Activated CD8-positive, alpha-beta memory T cell treated with anti-CD3 and anti-CD28 coated beads, Interleukin-2, amount 50 U/mL, for 4 hours (primary cell): ENCODE data around the gene VPS25.
"Not testable (repeated sequence)": the region's sequence is repeated elsewhere in the genome, so short reads cannot be mapped to it uniquely, and the experiment has no call there.

Experiments used
- DNase-seq: peaks from one replicate; pipeline ENCODE4 v3.0.0-alpha.2; 2020

VPS25 gene

DNA sequence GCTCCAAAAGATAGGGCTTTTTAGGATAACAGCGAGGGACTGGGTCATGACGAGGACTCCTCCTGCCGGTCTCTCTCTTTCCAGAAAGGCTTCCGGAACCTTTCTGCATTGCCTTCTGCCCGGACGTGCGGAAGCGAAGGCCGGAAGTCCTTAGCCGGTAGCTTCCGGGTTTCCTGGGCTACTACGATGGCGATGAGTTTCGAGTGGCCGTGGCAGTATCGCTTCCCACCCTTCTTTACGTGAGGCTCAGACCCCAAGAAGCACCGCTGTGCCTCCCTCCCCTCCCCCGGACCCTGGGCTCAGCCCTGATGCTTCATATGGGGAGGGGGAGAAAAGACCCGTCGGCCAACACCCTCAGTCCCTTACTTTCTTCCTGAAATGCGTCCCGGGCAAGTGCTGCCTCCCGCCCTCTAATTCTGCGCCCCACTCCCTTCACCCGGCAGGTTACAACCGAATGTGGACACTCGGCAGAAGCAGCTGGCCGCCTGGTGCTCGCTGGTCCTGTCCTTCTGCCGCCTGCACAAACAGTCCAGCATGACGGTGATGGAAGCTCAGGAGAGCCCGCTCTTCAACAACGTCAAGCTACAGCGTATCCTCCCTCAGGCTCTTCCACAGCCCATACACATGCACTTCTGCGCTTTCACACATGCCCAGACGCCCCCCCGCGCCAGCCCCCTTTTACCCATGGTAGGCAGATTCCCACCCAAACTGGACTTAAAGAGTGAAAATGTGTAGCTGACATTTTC lies at the start of gene VPS25:
Gene VPS25 (plus strand): TSS at position 160 of the 746 bp plus-strand sequence. CDS start 27 bp downstream, at position 187.
- DNase-seq, result peak; percentile 71

DNA sequence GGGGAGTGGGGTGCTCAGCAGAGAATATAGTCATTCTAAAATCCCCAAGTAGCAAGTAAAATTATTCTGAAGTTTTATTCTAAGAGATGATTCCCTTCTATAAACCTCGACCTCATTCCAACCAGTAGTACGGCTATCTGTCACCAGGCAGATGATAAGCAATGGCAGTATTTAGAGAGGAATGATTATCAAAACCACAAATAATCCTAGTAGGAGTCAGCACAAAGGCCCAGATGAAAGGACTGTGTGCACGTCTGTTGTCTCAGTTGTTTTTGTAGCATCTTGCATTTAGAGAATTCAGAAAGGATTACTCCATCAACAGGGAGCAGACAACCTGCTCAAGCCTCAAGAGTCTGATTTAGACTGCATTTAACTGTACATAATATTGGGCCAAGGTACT lies 49.6 kb upstream of the VPS25 start:
- no peak for DNase-seq

DNA sequence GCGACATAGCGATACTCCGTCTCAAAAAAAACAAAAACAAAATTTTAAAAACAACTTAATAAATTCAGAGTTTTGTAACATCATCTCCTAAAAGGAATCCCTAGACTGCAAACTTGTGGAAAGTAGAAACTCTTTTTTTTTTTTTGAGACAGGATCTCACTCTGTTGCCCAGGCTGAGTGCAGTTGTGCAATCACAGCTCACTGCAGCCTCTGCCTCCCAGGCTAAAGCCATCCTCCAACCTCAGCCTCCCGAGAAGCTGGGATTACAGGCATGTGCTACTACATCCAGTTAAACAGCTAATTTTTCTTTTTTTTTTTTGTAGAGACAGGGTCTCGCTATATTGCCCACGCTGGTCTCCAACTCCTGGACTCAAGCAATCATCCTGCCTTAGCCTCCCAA lies 48.1 kb upstream of the VPS25 start:
- DNase-seq, result no peak

DNA sequence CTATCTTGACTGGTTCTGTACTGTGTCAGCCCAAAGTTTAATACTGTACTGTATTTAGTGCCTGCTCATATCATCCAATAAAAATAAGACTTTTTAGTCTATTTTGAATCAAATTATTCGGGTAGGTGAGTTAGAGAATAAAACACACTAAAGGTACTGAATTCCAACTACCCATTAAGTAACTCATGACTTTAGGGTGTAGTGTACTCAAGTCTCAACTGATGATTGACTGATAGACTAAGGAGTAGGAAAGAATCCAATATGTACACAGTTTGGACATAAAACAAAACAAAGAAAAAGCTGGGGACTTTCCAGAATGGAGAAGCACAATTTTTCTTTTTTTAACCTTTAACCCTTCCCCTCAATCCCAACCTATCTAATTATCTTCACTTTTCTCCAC lies 32.5 kb upstream of the VPS25 start:
- DNase-seq, result no peak

DNA sequence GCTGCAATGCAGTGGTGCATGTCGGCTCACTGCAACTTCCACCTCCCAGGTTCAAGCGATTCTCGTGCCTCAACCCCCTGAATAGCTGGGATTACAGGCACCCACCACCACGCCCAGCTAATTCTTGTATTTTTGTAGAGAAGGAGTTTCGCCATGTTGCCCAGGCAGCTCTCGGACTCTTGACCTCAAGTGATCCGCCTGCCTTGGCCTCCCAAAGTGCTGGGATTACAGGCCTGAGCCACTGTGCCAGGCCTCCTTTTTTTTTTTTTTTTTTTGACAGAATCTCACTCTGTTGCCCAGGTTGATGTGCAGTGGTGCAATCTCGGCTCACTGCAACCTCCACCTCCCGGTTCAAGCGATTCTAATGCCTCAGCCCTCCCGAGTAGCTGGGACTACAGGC lies 30.3 kb upstream of the VPS25 start:
- DNase-seq, result not testable (repeated sequence)

DNA sequence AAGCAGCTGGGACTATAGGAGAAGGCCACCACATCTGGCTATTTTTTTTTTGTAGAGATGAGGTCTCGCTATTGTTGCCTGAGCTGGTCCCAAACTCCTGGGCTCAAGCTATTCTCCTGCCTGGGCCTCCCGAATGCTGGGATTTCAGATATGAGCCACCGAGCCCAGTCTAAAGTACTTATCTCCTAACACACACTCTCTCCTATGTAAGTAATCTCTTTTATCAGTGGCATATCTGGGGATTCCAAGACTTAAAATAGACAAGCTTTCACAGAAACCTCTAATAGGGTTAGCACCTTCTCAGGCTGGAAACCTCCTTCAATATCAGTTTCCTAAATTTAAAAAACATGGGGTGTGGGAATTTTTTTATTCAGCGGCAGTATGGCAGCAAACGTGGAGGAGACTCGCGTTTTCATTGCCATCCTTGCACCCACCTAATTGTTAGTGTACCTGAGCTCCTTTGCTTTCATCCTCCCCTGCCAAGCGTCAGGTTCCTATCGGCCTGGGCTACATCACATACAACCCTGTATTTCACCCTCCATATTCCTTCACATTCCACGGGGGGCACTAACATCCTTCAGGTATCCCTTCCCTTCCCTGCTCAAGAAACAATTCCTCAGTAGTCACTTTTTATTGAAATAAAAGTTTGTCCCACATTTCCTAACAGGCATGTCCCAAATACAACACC lies 29.5 kb upstream of the VPS25 start:
- no peak for DNase-seq

DNA sequence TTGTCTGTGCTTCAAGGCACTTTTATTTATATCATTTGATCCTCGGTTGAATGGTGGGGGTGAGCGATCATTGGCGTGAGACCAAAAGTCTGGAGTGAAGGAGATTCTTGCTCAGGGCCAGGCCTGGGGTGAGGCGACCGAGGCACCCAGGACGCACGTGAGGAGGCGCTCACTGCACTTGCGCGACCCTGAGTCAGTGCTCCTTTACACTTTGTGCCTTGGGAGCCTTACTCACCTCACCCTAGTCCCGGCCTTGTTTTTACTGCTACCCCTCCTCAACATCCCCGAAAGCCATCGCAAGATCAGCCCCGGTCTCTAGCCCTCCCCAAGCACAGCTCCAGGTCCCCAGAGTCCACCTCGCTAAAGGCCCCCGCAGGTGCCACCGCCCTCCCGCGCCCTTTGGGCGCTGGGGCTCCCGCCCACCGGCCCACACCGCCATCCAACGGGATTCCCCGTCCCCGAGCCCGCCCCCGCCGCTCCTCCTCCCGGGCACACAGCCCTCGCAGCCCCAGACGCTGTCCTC lies 28.9 kb upstream of the VPS25 start:
- DNase-seq, result peak; percentile 72

DNA sequence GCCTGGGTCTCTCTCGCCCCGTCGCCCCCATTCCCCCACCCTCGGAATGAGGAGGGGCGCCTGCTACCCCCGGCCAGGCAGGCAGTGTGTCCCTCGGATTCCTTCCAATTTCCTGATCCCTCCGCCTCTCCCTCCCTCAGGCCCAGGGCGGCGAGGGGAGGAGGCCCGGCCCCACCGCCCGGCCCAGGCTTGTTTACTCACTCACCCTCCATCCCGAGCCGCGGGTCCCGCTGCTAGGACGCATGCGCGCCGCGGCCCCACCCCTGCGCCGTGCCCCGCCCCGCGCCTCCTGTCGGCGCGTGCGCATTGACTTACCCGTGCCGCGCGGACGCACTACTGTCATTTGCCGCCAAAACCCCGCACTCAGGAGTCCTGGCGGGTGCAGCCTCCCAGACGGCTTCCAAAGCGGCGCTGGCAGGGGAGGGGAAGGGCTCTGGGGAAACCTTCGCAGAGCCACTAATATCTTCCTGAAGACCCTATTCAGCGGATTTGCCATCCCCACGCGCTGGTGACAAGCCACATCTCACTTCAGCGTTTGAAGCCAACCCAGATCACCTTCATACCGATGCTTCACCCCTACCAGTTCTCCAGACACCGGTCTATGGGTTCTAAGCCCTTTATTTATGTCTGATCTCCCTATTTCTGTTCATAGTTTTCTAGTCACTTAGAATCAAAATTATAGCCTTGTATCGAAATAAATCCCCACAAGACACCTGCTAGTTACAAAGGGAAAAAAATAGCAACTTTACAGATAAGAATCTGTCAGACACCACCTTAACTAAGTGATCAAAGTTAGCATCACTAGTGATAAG lies 28.2 kb upstream of the VPS25 start, which contains the start of gene EZH1:
Gene EZH1 (minus strand): TSS at position 235 of the 812 bp plus-strand sequence. CDS start 16,099 bp downstream, outside the sequence.
- DNase-seq, result peak; percentile 90

DNA sequence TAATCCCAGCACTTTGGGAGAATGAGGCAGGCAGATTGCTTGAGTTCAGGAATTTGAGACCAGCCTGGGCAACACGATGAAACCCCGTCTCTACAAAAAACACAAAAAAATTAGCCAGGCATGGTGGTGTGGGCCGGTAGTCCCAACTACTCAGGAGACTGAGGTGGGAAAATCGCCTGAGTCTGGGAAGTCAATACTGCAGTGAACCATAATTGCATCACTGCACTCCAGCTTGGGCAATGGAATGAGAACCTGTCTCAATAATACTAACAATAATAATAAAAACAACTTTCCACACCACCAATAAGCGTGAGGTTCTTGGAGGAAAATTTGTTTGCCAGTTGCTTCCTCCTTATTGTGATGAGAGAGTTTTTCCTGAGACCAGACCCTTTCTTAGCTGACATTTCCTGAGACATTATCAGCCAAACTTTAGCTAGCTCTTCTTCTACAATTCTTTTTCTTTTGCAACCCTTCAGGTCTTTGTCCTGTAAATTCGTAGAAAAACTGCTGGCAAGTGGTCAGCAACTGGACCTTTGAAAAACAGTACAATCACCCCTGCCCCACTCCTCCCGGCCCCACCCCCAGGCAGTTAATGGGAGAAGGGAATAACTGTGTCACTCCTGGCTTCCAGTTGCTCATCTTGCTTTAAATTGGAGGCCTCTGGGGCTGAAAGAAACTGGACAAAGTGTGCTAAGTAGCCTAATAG lies 24.9 kb upstream of the VPS25 start:
- DNase-seq, result no peak

DNA sequence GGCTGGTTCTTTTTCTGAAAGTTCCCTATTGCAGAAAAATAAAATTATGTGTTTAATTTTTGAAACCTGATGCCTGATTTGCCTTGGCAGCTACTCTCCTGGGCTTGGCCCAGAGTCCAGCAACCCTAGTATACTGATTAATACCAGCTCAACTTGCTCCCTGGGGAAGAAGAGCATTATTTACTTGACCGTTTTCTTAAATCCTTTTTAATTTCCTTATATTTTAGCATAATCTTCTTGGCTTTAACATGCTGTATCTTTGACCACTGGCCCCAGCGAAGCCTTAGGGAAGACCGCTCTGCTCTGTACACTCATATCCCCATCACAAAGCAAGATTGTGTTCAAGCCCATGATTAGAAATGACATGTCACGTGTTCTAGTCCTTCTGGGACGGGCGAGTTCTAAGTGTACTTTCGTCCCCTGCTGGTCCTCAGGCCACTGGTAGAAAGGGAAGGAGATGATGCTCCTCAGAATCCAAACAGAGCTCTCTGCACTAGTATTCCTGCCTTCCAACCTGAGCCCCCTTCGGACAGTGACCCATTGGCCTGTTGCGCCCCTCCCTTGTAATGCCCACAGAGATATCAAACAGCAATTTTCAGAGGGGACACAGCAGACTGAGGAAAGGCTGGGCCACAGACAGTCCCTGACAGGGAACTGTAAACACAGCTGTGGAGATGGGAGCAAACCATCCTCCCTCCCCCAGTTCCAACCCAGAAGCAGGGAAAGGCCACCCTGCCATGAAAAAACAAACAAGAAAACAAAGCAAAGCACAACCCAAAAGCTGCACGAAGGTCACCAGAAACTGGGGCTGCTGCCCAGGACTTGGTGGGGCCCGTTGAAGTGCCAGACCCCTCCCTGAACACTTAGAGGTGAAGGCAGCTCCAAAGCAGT lies 24.1 kb upstream of the VPS25 start:
- DNase-seq, result no peak

DNA sequence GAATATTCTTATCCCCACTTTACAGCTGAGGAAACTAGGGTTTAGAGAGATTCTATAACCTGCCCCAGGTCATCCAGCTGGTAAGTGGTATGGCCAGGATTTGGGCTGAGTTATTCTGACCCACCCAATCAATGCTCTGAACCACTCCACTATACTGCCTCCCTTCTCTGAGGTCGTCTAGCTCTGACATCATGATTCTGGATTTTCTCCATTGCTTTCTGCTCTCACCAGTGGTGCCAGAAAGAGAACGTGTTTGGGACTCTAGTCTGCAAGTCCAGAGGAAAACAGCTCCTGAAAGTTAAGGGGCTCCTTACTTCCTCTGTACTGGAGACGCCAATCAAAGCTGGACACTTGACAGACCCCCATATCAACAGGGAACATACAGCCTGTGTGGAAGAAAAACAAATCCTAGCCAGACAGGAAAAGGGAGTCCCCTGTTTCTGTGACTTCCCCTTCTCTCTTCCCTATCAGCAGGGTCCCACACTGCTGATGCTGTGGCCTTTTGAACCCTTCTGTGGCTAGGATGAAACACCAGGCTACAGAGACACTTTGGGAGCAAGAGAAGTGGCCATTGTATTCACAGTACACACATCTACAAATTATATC lies 22.4 kb upstream of the VPS25 start:
- DNase-seq, result no peak

DNA sequence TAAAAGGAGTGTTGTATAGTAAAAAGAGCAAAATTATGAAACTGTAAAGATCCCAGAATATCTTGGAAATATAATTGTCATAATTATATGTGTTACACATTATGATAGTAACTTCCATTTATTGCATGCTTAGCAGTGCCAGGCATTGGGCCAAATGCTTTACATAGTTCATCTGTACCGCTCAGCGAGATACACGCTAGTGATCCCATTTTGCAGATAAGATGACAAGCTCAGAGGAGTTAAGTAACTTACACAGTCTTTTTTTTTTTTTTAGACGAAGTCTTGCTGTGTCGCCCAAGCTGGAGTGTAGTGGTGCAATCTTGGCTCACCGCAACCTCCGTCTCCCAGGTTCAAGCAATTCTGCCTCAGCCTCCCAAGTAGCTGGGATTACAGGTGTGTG lies 21.6 kb upstream of the VPS25 start:
- no peak for DNase-seq

DNA sequence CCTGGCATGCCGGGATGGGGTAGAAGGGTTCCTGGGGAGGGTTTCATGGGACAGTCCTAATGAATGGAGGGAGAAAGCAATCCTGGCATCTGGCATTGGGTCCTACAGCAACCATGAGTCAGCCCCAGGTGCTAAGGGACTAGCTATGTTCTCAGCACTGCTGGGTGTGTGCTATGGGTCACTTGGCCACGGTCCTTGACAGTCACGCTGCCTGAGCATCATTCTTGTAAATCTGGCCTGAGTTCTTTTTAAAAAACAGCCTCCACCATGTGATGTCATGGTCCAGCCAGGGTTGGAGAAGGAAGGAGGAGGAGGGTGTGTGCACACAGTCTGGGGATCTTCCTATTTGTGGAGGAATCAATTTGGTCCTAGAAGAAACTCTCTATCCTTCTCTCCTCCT lies 18.5 kb upstream of the VPS25 start:
- DNase-seq, result no peak

DNA sequence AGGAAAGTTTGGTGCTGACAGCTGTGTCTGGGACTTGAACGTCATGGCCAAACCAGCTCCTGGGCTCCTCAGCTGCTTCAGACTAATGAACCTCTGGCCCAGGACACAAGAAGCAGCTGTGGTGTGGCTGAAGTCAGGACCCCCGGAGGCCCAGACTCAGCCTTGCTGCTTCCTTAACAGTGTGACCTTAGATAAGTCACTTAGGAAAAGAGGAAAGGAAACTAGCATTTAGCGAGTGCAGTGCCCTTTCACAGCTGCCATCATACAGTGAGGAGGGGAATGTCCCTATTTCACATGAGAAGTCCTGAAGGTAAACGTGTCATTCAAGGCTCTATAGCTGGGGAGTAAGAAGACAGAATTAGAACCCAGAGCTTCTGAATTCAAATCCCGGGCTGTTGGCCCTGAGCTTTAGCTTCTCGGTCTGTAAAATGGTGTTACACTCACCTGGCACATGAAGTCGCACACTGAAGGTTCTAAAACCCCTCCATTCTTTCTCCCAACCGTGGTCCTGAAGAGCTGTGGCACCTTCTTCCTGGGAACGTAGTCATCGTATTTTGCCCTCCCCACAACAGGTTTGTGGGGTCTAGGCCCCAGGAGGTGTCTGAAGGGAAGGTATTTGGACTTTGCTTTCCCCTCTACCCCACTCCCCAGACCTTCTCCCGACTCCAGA lies 13.1 kb upstream of the VPS25 start:
- no peak for DNase-seq

DNA sequence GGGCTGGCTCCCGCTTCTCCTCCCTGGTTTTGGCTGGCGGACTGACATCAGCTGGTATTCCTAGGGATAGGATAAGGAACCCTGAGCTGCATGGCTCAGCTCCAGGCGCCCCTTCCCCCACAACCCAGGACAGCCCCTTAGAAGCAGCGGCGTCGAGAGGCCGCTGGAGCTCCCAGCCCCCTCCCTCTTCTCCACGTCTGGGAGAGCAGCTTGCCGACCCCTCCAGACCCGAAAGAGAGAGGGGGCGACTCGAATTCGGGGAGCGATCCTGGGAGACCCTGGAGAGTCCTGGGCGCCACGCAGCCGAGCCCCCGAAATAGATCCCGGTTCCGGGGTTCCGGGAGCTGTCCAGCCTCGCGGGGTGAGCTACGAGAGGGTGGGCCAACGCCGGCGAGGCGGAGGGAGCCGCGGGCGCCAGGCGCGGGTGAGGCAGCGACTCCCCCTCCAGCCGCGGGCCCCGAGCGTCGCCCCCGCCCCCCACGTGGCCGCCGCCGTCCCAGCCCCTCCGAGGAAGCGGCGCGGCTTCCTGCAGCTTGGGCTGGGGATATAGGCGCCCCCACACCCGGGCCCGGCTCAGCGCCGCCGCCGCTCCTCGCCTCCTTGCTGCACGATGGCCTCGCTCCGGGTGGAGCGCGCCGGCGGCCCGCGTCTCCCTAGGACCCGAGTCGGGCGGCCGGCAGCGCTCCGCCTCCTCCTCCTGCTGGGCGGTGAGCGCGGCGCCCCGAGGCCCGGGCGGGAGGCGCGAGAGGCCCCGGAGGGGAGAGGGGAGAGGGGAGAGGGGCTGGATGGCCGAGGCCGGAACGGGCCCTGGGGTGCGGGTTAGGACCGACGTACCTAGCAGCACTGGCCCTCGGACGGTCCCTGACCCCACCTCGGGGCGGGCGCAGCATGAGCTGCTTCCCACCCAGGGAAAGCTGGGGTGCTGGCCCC lies 12.3 kb upstream of the VPS25 start, which contains the start of gene RAMP2:
Gene RAMP2 (plus strand): TSS at position 576 of the 930 bp plus-strand sequence. CDS start 35 bp downstream, at position 611.
- DNase-seq, result no peak

DNA sequence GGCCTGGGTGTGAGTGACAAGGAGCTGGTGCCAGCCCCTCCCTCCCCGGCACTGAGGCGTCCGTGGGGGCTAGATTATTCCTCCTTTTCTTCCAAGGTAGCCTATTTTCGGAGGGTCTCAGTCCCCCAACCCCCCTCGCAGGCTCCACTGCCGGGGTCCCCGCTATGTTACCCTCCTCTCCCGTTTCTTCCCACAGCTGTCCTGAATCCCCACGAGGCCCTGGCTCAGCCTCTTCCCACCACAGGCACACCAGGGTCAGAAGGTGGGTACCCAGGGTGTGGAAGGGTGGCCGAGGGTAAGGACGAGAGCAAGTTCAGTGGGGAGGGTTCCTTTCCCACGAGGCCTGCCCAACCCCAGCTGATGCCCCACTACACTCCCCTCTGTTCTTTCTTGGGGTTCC lies 11.6 kb upstream of the VPS25 start:
- no peak for DNase-seq

DNA sequence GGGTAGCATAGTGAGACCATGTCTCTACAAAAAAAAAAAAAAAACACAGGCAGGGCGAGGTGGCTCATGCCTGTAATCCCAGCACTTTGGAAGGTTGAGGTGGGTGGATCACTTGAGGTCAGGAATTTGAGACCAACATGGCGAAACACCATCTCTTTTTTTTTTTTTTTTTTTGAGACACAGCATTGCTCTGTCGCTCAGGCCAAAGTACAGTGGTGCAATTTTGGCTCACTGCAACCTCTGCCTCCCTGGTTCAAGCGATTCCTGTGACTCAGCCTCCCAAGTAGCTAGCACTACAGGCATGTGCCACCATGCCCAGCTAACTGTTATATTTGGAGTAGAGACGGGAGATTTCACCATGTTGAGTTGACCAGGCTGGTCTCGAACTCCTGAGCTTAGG lies 7.1 kb upstream of the VPS25 start:
- no peak for DNase-seq

DNA sequence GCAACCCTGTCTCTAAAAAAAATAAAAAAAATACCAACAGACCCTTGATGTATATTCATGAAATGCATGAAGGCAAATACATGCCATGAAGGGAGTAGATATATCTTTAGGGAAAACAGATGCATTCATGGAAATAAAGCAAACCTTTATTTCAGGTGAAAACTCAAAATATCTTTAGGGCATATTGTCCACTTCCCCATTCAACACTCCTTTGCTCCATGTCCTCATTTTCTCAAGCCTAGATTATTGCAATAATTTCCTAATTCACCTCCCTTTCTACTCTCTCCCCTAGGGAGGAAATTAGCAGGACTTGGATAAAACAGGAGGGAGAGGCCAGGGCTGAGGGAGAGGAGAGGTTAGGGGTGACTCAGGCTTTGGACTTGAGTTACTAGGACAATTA lies 5.7 kb upstream of the VPS25 start:
- no peak for DNase-seq

DNA sequence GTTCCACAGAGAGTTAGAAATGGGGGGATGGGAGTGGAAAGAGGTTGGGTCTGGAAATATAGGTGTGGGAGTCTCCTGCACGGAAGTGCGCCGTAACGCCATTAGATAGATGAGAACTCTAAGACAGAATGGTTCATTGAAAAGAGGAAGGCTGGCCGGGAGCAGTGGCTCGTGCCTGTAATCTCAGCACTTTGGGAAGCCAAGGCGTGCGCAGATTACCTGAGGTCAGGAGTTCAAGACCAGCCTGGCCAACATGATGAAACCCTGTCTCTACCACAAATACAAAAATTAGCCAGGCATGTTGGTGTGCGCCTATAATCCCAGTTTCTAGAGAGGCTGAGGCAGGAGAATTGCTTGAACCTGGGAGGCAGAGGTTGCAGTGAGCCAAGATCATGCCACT lies 5.2 kb upstream of the VPS25 start:
- not testable (repeated sequence) for DNase-seq
